ENCODE data around the gene FOXP1. TPM values are rescaled to one million over a fixed set of nuclear protein-coding genes. Genes with fewer than 3 reads are reported as not detected.

Gene FOXP1
- total RNA-seq, 4 donors from 2014 or later, result 169 to 300 (median 202) TPM

GRCh38 chr3:71185733-71186455 is 397.6 kb downstream of the FOXP1 start:
- H3K27me3 ChIP-seq, result no peaks in the 10 kb centered on the region
- no peaks in the 10 kb centered on the region for H3K36me3 ChIP-seq

GRCh38 chr3:71184252-71184651 is 399.3 kb downstream of the FOXP1 start:
- Histone ChIP-seq H3K9me3 (no peaks in the 10 kb centered on the region), H3K27ac (no peak overlapping the region), H3K27me3 (no peaks in the 10 kb centered on the region), H3K4me3 (no peak overlapping the region), H3K4me1 (no peaks in the 10 kb centered on the region), H3K36me3 (no peaks in the 10 kb centered on the region)
- ATAC-seq, result no peak
- TF ChIP-seq EP300 (IDR thresholded peaks at IDR 0.05) (no peak), POLR2A (IDR thresholded peaks at IDR 0.05) (no peak), CTCF (IDR thresholded peaks at IDR 0.05) (no peak), POLR2AphosphoS5 (IDR thresholded peaks at IDR 0.05) (no peak)
- 36 to 86% methylated on average over 1 of the region's 1 CpG for WGBS, 2 donors (ENCODE audit: low coverage in 1 of 2)

More at GRCh38 chr3:71185733-71186455, 397.6 kb downstream of the FOXP1 start:
- peaks cover 0 to 1% (median 0%) of the 10 kb centered on the region in 3 donors for H3K4me1 ChIP-seq
- 50 to 72% methylated on average over 1 to 3 of the region's 3 CpGs for whole genome bisulfite sequencing, 2 donors (ENCODE audit: low coverage in 1 of 2)
- no peak for TF ChIP-seq POLR2AphosphoS5 (IDR thresholded peaks at IDR 0.05)
- no peak for TF ChIP-seq EP300 (IDR thresholded peaks at IDR 0.05)
- no peaks in the 10 kb centered on the region for H3K9me3 ChIP-seq
- ATAC-seq, result no peak
- H3K27ac ChIP-seq, result no peak overlapping the region
- no peak overlapping the region for H3K4me3 ChIP-seq

- no peaks in the 10 kb centered on the region for H3K27me3 ChIP-seq
- TF ChIP-seq CTCF (IDR thresholded peaks at IDR 0.05), result no peak
- no peak for TF ChIP-seq POLR2AphosphoS5 (IDR thresholded peaks at IDR 0.05)
- TF ChIP-seq EP300 (IDR thresholded peaks at IDR 0.05), result no peak
- no peaks in the 10 kb centered on the region for H3K36me3 ChIP-seq
- WGBS, 2 donors (ENCODE audit: low coverage in 1 of 2), result 88 to 91% methylated on average over 1 to 5 of the region's 5 CpGs
- no peaks in the 10 kb centered on the region for H3K9me3 ChIP-seq
- no peak for ATAC-seq
- no peak overlapping the region for H3K27ac ChIP-seq
- no peak overlapping the region for H3K4me3 ChIP-seq
- no peaks in the 10 kb centered on the region for H3K4me1 ChIP-seq
These were observed 400.0 kb downstream of the FOXP1 start for GRCh38 chr3:71183549-71183948.

- Histone ChIP-seq H3K36me3 (no peaks in the 10 kb centered on the region), H3K4me1 (peaks cover 0 to 8% (median 0%) of the 10 kb centered on the region in 3 donors), H3K4me3 (no peak overlapping the region), H3K27ac (no peak overlapping the region), H3K9me3 (no peaks in the 10 kb centered on the region), H3K27me3 (no peaks in the 10 kb centered on the region)
- TF ChIP-seq POLR2A (IDR thresholded peaks at IDR 0.05), result no peak
- TF ChIP-seq POLR2AphosphoS5 (IDR thresholded peaks at IDR 0.05), result no peak
- TF ChIP-seq EP300 (IDR thresholded peaks at IDR 0.05), result no peak
- no peak for TF ChIP-seq CTCF (IDR thresholded peaks at IDR 0.05)
- no peak for ATAC-seq
- 86 to 94% methylated on average over 4 to 6 of the region's 6 CpGs for WGBS, 2 donors (ENCODE audit: low coverage in 1 of 2)
These were observed 403.0 kb downstream of the FOXP1 start for GRCh38 chr3:71180524-71180923.

GRCh38 chr3:71177375-71177774 is 406.2 kb downstream of the FOXP1 start:
- no peaks in the 10 kb centered on the region for H3K9me3 ChIP-seq
- H3K4me1 ChIP-seq, result peaks cover 0 to 24% (median 0%) of the 10 kb centered on the region in 3 donors
- no peaks in the 10 kb centered on the region for H3K36me3 ChIP-seq
- WGBS, 2 donors (ENCODE audit: low coverage in 1 of 2), result 91 to 100% methylated on average over 2 to 4 of the region's 4 CpGs
- no peak overlapping the region for H3K4me3 ChIP-seq
- TF ChIP-seq POLR2A (IDR thresholded peaks at IDR 0.05), result no peak
- no peak for TF ChIP-seq POLR2AphosphoS5 (IDR thresholded peaks at IDR 0.05)
- no peak for TF ChIP-seq EP300 (IDR thresholded peaks at IDR 0.05)
- no peak for TF ChIP-seq CTCF (IDR thresholded peaks at IDR 0.05)
- H3K27me3 ChIP-seq, result no peaks in the 10 kb centered on the region
- H3K27ac ChIP-seq, result no peak overlapping the region
- no peak for ATAC-seq
